ENCODE measurements around the gene WIZ. TPM values are rescaled to one million over a fixed set of nuclear protein-coding genes. Genes with fewer than 3 reads are reported as not detected.

WIZ gene
- total RNA-seq, 1 donor from 2014 or later: 106 TPM

DNA sequence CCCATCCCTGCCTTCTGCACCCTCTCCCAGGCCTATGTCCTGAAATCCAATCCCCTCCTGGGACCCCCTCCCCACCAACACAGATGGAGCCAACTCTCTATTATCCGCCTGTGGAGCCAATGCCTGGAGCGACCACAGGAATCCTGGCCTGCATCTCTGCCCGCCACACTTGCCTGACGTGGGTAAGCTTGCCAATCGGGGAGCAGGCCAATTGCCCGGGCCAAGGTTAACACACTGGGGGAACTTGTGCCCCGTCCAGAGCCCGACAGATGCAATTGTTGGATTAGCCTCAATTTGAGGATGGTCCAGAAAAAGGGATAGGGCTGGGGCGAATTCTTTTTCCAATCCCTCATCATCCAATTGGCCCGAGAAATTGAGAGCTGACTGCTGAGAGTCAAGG lies 5.9 kb downstream of the WIZ start:
- no peak overlapping the region for H3K27ac Mint-ChIP-seq (ENCODE audit: unreplicated experiment)
- H3K4me1 Mint-ChIP-seq (ENCODE audit: low read depth, unreplicated experiment): peaks cover 4% of the 10 kb centered on the region
- H3K36me3 Mint-ChIP-seq (ENCODE audit: unreplicated experiment): no peaks in the 10 kb centered on the region
- no peak for TF ChIP-seq CTCF (IDR thresholded peaks at IDR 0.05; ENCODE audit: partially characterized antibody, unreplicated experiment)
- peaks cover 6% of the 10 kb centered on the region for H3K9me3 Mint-ChIP-seq (ENCODE audit: unreplicated experiment)
- no peak for DNase-seq
- H3K4me3 Mint-ChIP-seq (ENCODE audit: unreplicated experiment): no peak overlapping the region
- peaks cover 2% of the 10 kb centered on the region for H3K27me3 Mint-ChIP-seq (ENCODE audit: unreplicated experiment)

- H3K36me3 Mint-ChIP-seq (ENCODE audit: unreplicated experiment): no peaks in the 10 kb centered on the region
- TF ChIP-seq CTCF (IDR thresholded peaks at IDR 0.05; ENCODE audit: partially characterized antibody, unreplicated experiment): no peak
- no peak overlapping the region for H3K4me3 Mint-ChIP-seq (ENCODE audit: unreplicated experiment)
- H3K9me3 Mint-ChIP-seq (ENCODE audit: unreplicated experiment): peaks cover 3% of the 10 kb centered on the region
- no peak overlapping the region for H3K27ac Mint-ChIP-seq (ENCODE audit: unreplicated experiment)
- no peak for DNase-seq
- H3K27me3 Mint-ChIP-seq (ENCODE audit: unreplicated experiment): peaks cover under 1% of the 10 kb centered on the region
- H3K4me1 Mint-ChIP-seq (ENCODE audit: low read depth, unreplicated experiment): no peaks in the 10 kb centered on the region
Measured at GRCh38 chr19:15443325-15443724, 6.4 kb downstream of the WIZ start.

- Mint-ChIP-seq H3K27me3 (ENCODE audit: unreplicated experiment) (no peaks in the 10 kb centered on the region), H3K36me3 (ENCODE audit: unreplicated experiment) (no peaks in the 10 kb centered on the region), H3K4me3 (ENCODE audit: unreplicated experiment) (no peak overlapping the region), H3K4me1 (ENCODE audit: low read depth, unreplicated experiment) (no peaks in the 10 kb centered on the region), H3K27ac (ENCODE audit: unreplicated experiment) (no peak overlapping the region), H3K9me3 (ENCODE audit: unreplicated experiment) (peaks cover 3% of the 10 kb centered on the region)
- no peak for DNase-seq
- no peak for TF ChIP-seq CTCF (IDR thresholded peaks at IDR 0.05; ENCODE audit: partially characterized antibody, unreplicated experiment)
Measured at GRCh38 chr19:15442142-15442920, 7.4 kb downstream of the WIZ start.

- no peak for DNase-seq
- H3K4me1 Mint-ChIP-seq (ENCODE audit: low read depth, unreplicated experiment): no peaks in the 10 kb centered on the region
- H3K9me3 Mint-ChIP-seq (ENCODE audit: unreplicated experiment): peaks cover 3% of the 10 kb centered on the region
- H3K4me3 Mint-ChIP-seq (ENCODE audit: unreplicated experiment): no peak overlapping the region
- TF ChIP-seq CTCF (IDR thresholded peaks at IDR 0.05; ENCODE audit: partially characterized antibody, unreplicated experiment): no peak
- H3K27me3 Mint-ChIP-seq (ENCODE audit: unreplicated experiment): peaks cover under 1% of the 10 kb centered on the region
- no peak overlapping the region for H3K27ac Mint-ChIP-seq (ENCODE audit: unreplicated experiment)
- no peaks in the 10 kb centered on the region for H3K36me3 Mint-ChIP-seq (ENCODE audit: unreplicated experiment)
Measured at GRCh38 chr19:15441317-15441716, 8.4 kb downstream of the WIZ start.

GRCh38 chr19:15439821-15440641 lies 9.7 kb downstream of the WIZ start:
- H3K27ac Mint-ChIP-seq (ENCODE audit: unreplicated experiment): no peak overlapping the region
- peaks cover 3% of the 10 kb centered on the region for H3K9me3 Mint-ChIP-seq (ENCODE audit: unreplicated experiment)
- DNase-seq: no peak
- peaks cover 2% of the 10 kb centered on the region for H3K27me3 Mint-ChIP-seq (ENCODE audit: unreplicated experiment)
- no peaks in the 10 kb centered on the region for H3K4me1 Mint-ChIP-seq (ENCODE audit: low read depth, unreplicated experiment)
- TF ChIP-seq CTCF (IDR thresholded peaks at IDR 0.05; ENCODE audit: partially characterized antibody, unreplicated experiment): no peak
- no peak overlapping the region for H3K4me3 Mint-ChIP-seq (ENCODE audit: unreplicated experiment)
- H3K36me3 Mint-ChIP-seq (ENCODE audit: unreplicated experiment): no peaks in the 10 kb centered on the region

All from glutamatergic neuron (in vitro differentiated cells).